Thoracic aorta (tissue), 2 donors: Measurements from ENCODE around the gene RANBP17. TPM values are rescaled to one million over a fixed set of nuclear protein-coding genes. Genes with fewer than 3 reads are reported as not detected.

Source experiments
- ATAC-seq: fragments of 150-250 bp; one replicate; pipeline ENCODE4 v1.8.0; 2017; ENCODE audit warnings: low read depth; ENCODE audit not compliant: insufficient number of reproducible peaks, low FRiP score
- DNase-seq: peaks from one replicate; pipeline ENCODE4 v3.0.0-alpha.2; 2020; ENCODE audit warnings: low spot score
- H3K27ac ChIP-seq, 2 donors: fragments of 200-600 bp; sonication (generic); 1 replicate in 1 of 2; 2 replicates in 1 of 2; pipeline ENCODE4 v1.5.1; 2016; ENCODE audit warnings: mild to moderate bottlenecking in 2 of 2, moderate library complexity in 2 of 2
- H3K27me3 ChIP-seq: fragments of 200-600 bp; sonication (generic); replicated peaks from 2 replicates; pipeline ENCODE4 v1.6.0; 2016; ENCODE audit warnings: mild to moderate bottlenecking; ENCODE audit not compliant: insufficient read depth
- H3K36me3 ChIP-seq: fragments of 200-600 bp; sonication (generic); one replicate; pipeline ENCODE4 v1.5.1; 2016
- H3K4me1 ChIP-seq, 2 donors: fragments of 200-600 bp; sonication (generic); 1 replicate in 1 of 2; 2 replicates in 1 of 2; pipeline versions ENCODE4 v1.5.1 to v1.6.0; 2016; ENCODE audit warnings: low read depth in 2 of 2, mild to moderate bottlenecking in 1 of 2; ENCODE audit not compliant: control insufficient read depth in 1 of 2
- H3K4me3 ChIP-seq: fragments of 200-600 bp; sonication (generic); 2 replicates; pipeline ENCODE4 v1.5.1; 2016; ENCODE audit warnings: mild to moderate bottlenecking
- H3K9me3 ChIP-seq: fragments of 200-600 bp; sonication (generic); 2 replicates; pipeline ENCODE4 v1.5.1; 2016
- total RNA-seq, 2 donors: library from RNA; depleted of rRNA; stranded (reverse); fragments of >200 nt; gene quantifications; one replicate each; pipeline versions ENCODE4 v1.1.0 to v1.2.3, GENCODE V29; 2016
- TF ChIP-seq, protein P1 (sequence below): fragments of 200-600 bp; sonication (generic); IDR thresholded peaks from one replicate; pipeline ENCODE4 v1.5.1; 2019; ENCODE audit warnings: antibody characterized with exemption

The RANBP17 gene
- total RNA-seq, 2 donors from 2014 or later: 8.4 to 31.1 TPM

- no peaks in the 10 kb centered on the region for H3K36me3 ChIP-seq
- TF ChIP-seq, protein P1, sequence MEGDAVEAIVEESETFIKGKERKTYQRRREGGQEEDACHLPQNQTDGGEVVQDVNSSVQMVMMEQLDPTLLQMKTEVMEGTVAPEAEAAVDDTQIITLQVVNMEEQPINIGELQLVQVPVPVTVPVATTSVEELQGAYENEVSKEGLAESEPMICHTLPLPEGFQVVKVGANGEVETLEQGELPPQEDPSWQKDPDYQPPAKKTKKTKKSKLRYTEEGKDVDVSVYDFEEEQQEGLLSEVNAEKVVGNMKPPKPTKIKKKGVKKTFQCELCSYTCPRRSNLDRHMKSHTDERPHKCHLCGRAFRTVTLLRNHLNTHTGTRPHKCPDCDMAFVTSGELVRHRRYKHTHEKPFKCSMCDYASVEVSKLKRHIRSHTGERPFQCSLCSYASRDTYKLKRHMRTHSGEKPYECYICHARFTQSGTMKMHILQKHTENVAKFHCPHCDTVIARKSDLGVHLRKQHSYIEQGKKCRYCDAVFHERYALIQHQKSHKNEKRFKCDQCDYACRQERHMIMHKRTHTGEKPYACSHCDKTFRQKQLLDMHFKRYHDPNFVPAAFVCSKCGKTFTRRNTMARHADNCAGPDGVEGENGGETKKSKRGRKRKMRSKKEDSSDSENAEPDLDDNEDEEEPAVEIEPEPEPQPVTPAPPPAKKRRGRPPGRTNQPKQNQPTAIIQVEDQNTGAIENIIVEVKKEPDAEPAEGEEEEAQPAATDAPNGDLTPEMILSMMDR: no peak
- no peaks in the 10 kb centered on the region for H3K27me3 ChIP-seq
- H3K9me3 ChIP-seq: no peaks in the 10 kb centered on the region
- no peak overlapping the region for H3K27ac ChIP-seq
- DNase-seq (no peak), ATAC-seq (no peak)
- H3K4me1 ChIP-seq: no peaks in the 10 kb centered on the region
- no peak overlapping the region for H3K4me3 ChIP-seq
These were observed 296.0 kb downstream of the RANBP17 start for GRCh38 chr5:171157775-171158174.

GRCh38 chr5:171158581-171158980 lies 296.8 kb downstream of the RANBP17 start:
- no peak for DNase-seq
- Histone ChIP-seq H3K4me1 (no peaks in the 10 kb centered on the region), H3K4me3 (no peak overlapping the region), H3K9me3 (no peaks in the 10 kb centered on the region), H3K27ac (no peak overlapping the region), H3K36me3 (no peaks in the 10 kb centered on the region), H3K27me3 (no peaks in the 10 kb centered on the region)
- no peak for ATAC-seq
- TF ChIP-seq, protein P1: no peak

DNA sequence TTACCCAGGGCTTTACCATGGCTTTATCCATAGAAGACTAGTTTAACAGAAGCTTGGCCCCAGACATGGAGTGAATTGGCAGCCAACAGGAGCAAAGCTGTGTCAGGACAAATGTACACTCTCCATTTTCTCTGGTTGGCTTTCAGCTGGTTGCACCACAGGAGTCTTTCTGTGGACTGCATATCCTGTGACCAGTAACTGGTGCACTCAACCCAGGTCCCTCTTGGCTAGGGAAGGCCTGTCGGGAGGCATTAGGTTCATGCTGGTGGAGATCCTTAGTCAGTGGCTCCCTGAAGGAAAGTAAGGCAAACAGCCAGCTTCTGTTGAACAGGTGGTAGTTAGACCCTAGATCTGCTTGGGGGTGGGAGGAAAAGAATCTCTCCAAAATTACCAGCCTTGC lies 300.3 kb downstream of the RANBP17 start:
- no peaks in the 10 kb centered on the region for H3K9me3 ChIP-seq
- ATAC-seq (no peak), DNase-seq (no peak)
- no peaks in the 10 kb centered on the region for H3K36me3 ChIP-seq
- no peaks in the 10 kb centered on the region for H3K27me3 ChIP-seq
- no peak overlapping the region for H3K27ac ChIP-seq
- H3K4me1 ChIP-seq: no peaks in the 10 kb centered on the region
- TF ChIP-seq, protein P1: no peak
- H3K4me3 ChIP-seq: no peak overlapping the region

DNA sequence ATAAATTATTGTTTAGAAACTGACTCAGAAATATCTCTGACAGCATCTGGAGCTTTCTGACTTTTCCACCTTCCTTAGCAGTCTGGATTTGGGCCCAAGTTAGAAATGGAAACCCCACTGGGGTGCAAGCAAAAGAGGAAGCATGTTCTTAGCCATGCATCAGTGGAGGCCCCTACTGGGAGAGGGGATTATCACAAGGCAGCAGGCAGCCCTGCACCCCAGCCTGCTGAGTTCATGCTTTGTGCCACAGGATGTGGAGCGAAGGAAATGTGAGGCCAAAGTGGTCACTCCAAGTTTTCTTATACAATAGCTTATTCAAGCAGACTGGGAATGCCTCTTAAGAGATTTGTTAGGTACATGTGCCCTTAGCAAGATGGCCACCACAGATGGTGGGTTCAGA lies 300.8 kb downstream of the RANBP17 start:
- H3K4me3 ChIP-seq: no peak overlapping the region
- TF ChIP-seq, protein P1: no peak
- DNase-seq: no peak
- no peaks in the 10 kb centered on the region for H3K4me1 ChIP-seq
- no peak for ATAC-seq
- no peaks in the 10 kb centered on the region for H3K36me3 ChIP-seq
- H3K27me3 ChIP-seq: no peaks in the 10 kb centered on the region
- H3K9me3 ChIP-seq: no peaks in the 10 kb centered on the region
- H3K27ac ChIP-seq: no peak overlapping the region

DNA sequence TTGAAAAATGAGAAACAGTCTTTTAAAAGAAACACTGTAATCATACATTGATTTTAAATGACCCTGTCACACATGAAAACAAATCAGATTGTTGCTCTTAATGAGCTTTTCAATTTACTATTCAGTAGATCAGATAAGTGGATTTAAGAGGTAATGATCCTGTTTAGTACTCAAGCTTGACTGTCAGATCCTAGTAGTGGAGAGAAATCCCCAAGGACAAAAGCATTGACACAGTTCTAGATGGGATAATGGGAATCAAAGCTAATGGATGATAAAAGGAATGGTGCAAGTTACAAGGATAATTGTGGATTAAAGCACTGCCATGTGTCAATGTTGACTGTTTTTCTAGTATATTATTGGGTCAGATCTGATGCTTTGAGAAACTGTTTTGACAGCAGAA lies 304.9 kb downstream of the RANBP17 start:
- H3K36me3 ChIP-seq: no peaks in the 10 kb centered on the region
- TF ChIP-seq, protein P1: no peak
- no peak for DNase-seq
- no peaks in the 10 kb centered on the region for H3K27me3 ChIP-seq
- H3K9me3 ChIP-seq: no peaks in the 10 kb centered on the region
- no peaks in the 10 kb centered on the region for H3K4me1 ChIP-seq
- no peak overlapping the region for H3K4me3 ChIP-seq
- ATAC-seq: no peak
- no peak overlapping the region for H3K27ac ChIP-seq
